Adrenal gland (tissue), 12 donors: ENCODE measurements around the gene MEOX2. TPM values are rescaled to one million over a fixed set of nuclear protein-coding genes. Genes with fewer than 3 reads are reported as not detected.

Experiments used
- DNase-seq, 7 donors: peaks; one replicate each; pipeline ENCODE4 v3.0.0-alpha.2; 2019 to 2020
- H3K27ac ChIP-seq, 5 donors: fragments of 200-600 bp; sonication (generic) in 4 of 5; 1 replicate in 3 of 5; 2 replicates in 2 of 5; pipeline versions ENCODE4 v1.5.1 to v1.8.0; 2016 to 2020; ENCODE audit warnings: mild to moderate bottlenecking in 1 of 5
- H3K27me3 ChIP-seq: fragments of 200-600 bp; 2 replicates; pipeline ENCODE4 v1.8.0; 2021
- H3K36me3 ChIP-seq, 2 donors: fragments of 200-600 bp; replicated peaks in 1 of 2; 1 replicate in 1 of 2; 2 replicates in 1 of 2; pipeline versions ENCODE4 v1.5.1 to v1.8.0; 2018 to 2022
- H3K4me1 ChIP-seq, 2 donors: fragments of 200-600 bp; replicated peaks in 1 of 2; 1 replicate in 1 of 2; 2 replicates in 1 of 2; pipeline versions ENCODE4 v1.5.1 to v1.8.0; 2018 to 2021
- H3K4me3 ChIP-seq, 4 donors: fragments of 200-600 bp; sonication (generic) in 3 of 4; one replicate each; pipeline ENCODE4 v1.5.1; 2016 to 2018
- H3K9me3 ChIP-seq, 3 donors: fragments of 200-600 bp; sonication (generic) in 1 of 3; replicated peaks in 1 of 3; 1 replicate in 2 of 3; 2 replicates in 1 of 3; pipeline versions ENCODE4 v1.5.1 to v1.8.0; 2016 to 2021
- CTCF ChIP-seq, 6 experiments: fragments of 450-650 bp in 4 of 6; fragments of 200-600 bp in 2 of 6; sonication (generic) in 1 of 6; IDR thresholded peaks; 1 replicate in 5 of 6; 2 replicates in 1 of 6; pipeline versions ENCODE4 v1.5.1 to v1.8.0; 2016 to 2021; ENCODE audit warnings: antibody characterized with exemption in 6 of 6, mild to moderate bottlenecking in 2 of 6, moderate library complexity in 1 of 6
- POLR2A ChIP-seq, 2 donors: fragments of 450-650 bp; IDR thresholded peaks; one replicate each; pipeline ENCODE4 v1.6.1; 2017; ENCODE audit warnings: antibody characterized with exemption in 2 of 2, mild to moderate bottlenecking in 2 of 2, moderate library complexity in 1 of 2
- WGBS, 4 donors: extraction: QIAGEN DNeasy Blood & Tissue Kit in 2 of 4; methylation state at CpG; one replicate each; pipeline versions ENCODE4 v1.1.5 to v1.1.7; 2013 to 2017; 5-methylcytosine and 5-hydroxymethylcytosine counted together
- intact Hi-C, 2 donors: fragments of 100-400 bp; cut with DNase I; formaldehyde crosslinking; loops; one replicate each; pipeline versions ENCODE4 v1.14.1 to v1.15.0; 2022 to 2023
- polyA plus RNA-seq, 3 donors: library from polyadenylated mRNA; stranded (reverse); fragments of 200-250 nt in 2 of 3; fragments of 350-450 nt in 1 of 3; fragmentation: Illumina TruSeq in 1 of 3; extraction: RNeasy Lipid Tissue Mini Kit (QIAGEN cat#74804) in 1 of 3; gene quantifications; one replicate each; pipeline ENCODE4 v1.2.3, GENCODE V29; 2013 to 2014
- total RNA-seq, 9 donors: library from RNA; depleted of rRNA in 4 of 9; stranded (reverse); fragments of >200 nt in 4 of 9; fragments of 120-200 nt in 1 of 9; fragmentation: NEBNext Ultra II Directional in 1 of 9; extraction: Animal tissue kit (Norgen Biotek cat#: 25700) in 1 of 9; gene quantifications; one replicate each; pipeline versions ENCODE4 v1.1.0 to v1.2.4, GENCODE V29; 2013 to 2023
- donor health status: healthy with polysubstance abuse.
- donor health status: Bipolar disorder and iron deficiency.
- donor health status: DM: yes; HTN: yes; CAD: no.
- donor health status: DM: no; HTN: no; CAD: no.
- donor health status: DM: no; HTN: no; CAD: no.
- donor health status: DM: yes; HTN: yes; CAD: no.

The MEOX2 gene
- total and polyA plus RNA-seq, 12 donors: 0.14 to 3.0 (median 0.79) TPM; not detected in 2

- H3K4me1 ChIP-seq: peaks cover 0 to 4% of the 10 kb centered on the region in 2 donors
- intact Hi-C loops: no loop called here
- TF ChIP-seq CTCF (IDR thresholded peaks at IDR 0.05) (no peak), POLR2A (IDR thresholded peaks at IDR 0.05) (no peak)
- H3K4me3 ChIP-seq: no peak overlapping the region
- 20 to 48% (median 29%) methylated on average over 9 of the region's 9 CpGs for WGBS, 4 donors
- no peak for DNase-seq
- H3K36me3 ChIP-seq: no peaks in the 10 kb centered on the region
- H3K27ac ChIP-seq: no peak overlapping the region
- peaks cover 45% of the 10 kb centered on the region for H3K27me3 ChIP-seq
- no peaks in the 10 kb centered on the region for H3K9me3 ChIP-seq
These were observed 1.6 kb downstream of the MEOX2 start for GRCh38 chr7:15684871-15685270.

- Histone ChIP-seq H3K27ac (no peak overlapping the region), H3K27me3 (peaks cover 45% of the 10 kb centered on the region), H3K4me3 (no peak overlapping the region), H3K4me1 (peaks cover 0 to 4% of the 10 kb centered on the region in 2 donors), H3K9me3 (no peaks in the 10 kb centered on the region), H3K36me3 (no peaks in the 10 kb centered on the region)
- intact Hi-C loops: no loop called here
- no peak for TF ChIP-seq POLR2A (IDR thresholded peaks at IDR 0.05)
- TF ChIP-seq CTCF (IDR thresholded peaks at IDR 0.05): no peak
- DNase-seq: no peak
- WGBS, 4 donors: 61 to 83% (median 70%) methylated on average over 8 of the region's 8 CpGs
These were observed 2.2 kb downstream of the MEOX2 start for GRCh38 chr7:15684111-15684800.

GRCh38 chr7:15682751-15683245 lies 3.7 kb downstream of the MEOX2 start:
- Histone ChIP-seq H3K4me1 (peaks cover 0 to 4% of the 10 kb centered on the region in 2 donors), H3K9me3 (no peaks in the 10 kb centered on the region), H3K27me3 (peaks cover 42% of the 10 kb centered on the region), H3K27ac (no peak overlapping the region), H3K36me3 (no peaks in the 10 kb centered on the region), H3K4me3 (no peak overlapping the region)
- 68 to 82% (median 75%) methylated on average over 5 of the region's 5 CpGs for WGBS, 4 donors
- intact Hi-C loops: no loop called here
- DNase-seq: no peak
- TF ChIP-seq POLR2A (IDR thresholded peaks at IDR 0.05): no peak
- no peak for TF ChIP-seq CTCF (IDR thresholded peaks at IDR 0.05)

- H3K9me3 ChIP-seq: no peaks in the 10 kb centered on the region
- TF ChIP-seq CTCF (IDR thresholded peaks at IDR 0.05) (no peak), POLR2A (IDR thresholded peaks at IDR 0.05) (no peak)
- no peak overlapping the region for H3K27ac ChIP-seq
- DNase-seq: no peak
- H3K36me3 ChIP-seq: no peaks in the 10 kb centered on the region
- intact Hi-C loops: no loop called here
- peaks cover 35% of the 10 kb centered on the region for H3K27me3 ChIP-seq
- peaks cover 0 to 4% of the 10 kb centered on the region in 2 donors for H3K4me1 ChIP-seq
- no peak overlapping the region for H3K4me3 ChIP-seq
These were observed 4.4 kb downstream of the MEOX2 start for GRCh38 chr7:15682111-15682510.
